Superior temporal gyrus (tissue), 1 donor: ENCODE results near the gene ZFAND3.
"Not testable (repeated sequence)": the region's sequence is repeated elsewhere in the genome, so short reads cannot be mapped to it uniquely, and the experiment has no call there.

Experiments
- DNase-seq: peaks from one replicate; pipeline ENCODE4 v3.0.0-alpha.2; 2016; ENCODE audit errors: extremely low spot score

Gene ZFAND3

GRCh38 chr6:38091613-38092012 lies 272.1 kb downstream of the ZFAND3 start:
- DNase-seq: no peak

GRCh38 chr6:38092465-38092864 lies 272.9 kb downstream of the ZFAND3 start:
- no peak for DNase-seq

GRCh38 chr6:38092964-38093363 lies 273.4 kb downstream of the ZFAND3 start:
- no peak for DNase-seq

GRCh38 chr6:38095054-38095453 lies 275.5 kb downstream of the ZFAND3 start:
- DNase-seq: no peak

GRCh38 chr6:38099221-38099620 lies 279.7 kb downstream of the ZFAND3 start:
- no peak for DNase-seq

GRCh38 chr6:38100380-38100779 lies 280.9 kb downstream of the ZFAND3 start:
- no peak for DNase-seq

GRCh38 chr6:38103921-38104320 lies 284.4 kb downstream of the ZFAND3 start:
- DNase-seq: no peak

GRCh38 chr6:38105066-38105465 lies 285.5 kb downstream of the ZFAND3 start:
- DNase-seq: no peak

- DNase-seq: no peak
Measured at GRCh38 chr6:38107073-38107472, 287.5 kb downstream of the ZFAND3 start.

GRCh38 chr6:38110481-38110971 lies 291.0 kb downstream of the ZFAND3 start:
- no peak for DNase-seq

- DNase-seq: no peak
Measured at GRCh38 chr6:38112181-38112580, 292.7 kb downstream of the ZFAND3 start.

GRCh38 chr6:38113825-38114576 lies 294.5 kb downstream of the ZFAND3 start:
- no peak for DNase-seq

- no peak for DNase-seq
Measured at GRCh38 chr6:38114976-38115625, 295.6 kb downstream of the ZFAND3 start.

GRCh38 chr6:38115626-38116008 lies 296.1 kb downstream of the ZFAND3 start:
- no peak for DNase-seq

GRCh38 chr6:38116248-38116647 lies 296.7 kb downstream of the ZFAND3 start:
- DNase-seq: no peak

GRCh38 chr6:38117281-38117680 lies 297.8 kb downstream of the ZFAND3 start:
- no peak for DNase-seq

- DNase-seq: no peak
Measured at GRCh38 chr6:38118791-38119365, 299.4 kb downstream of the ZFAND3 start.

- DNase-seq: no peak
Measured at GRCh38 chr6:38119516-38119915, 300.0 kb downstream of the ZFAND3 start.

GRCh38 chr6:38124224-38124926 lies 304.8 kb downstream of the ZFAND3 start:
- DNase-seq: not testable (repeated sequence)

GRCh38 chr6:38127284-38127683 lies 307.8 kb downstream of the ZFAND3 start:
- no peak for DNase-seq

- DNase-seq: no peak
Measured at GRCh38 chr6:38131527-38131965, 312.0 kb downstream of the ZFAND3 start.
